GM12878 (cell line): Measurements from ENCODE around the gene APOLD1. TPM values are rescaled to one million over a fixed set of nuclear protein-coding genes. Genes with fewer than 3 reads are reported as not detected.
"Not testable (repeated sequence)": the region's sequence is repeated elsewhere in the genome, so short reads cannot be mapped to it uniquely, and the experiment has no call there.

Source experiments
- ATAC-seq: fragments of 200-7000 bp; cut with Tn5 transposase; 3 replicates; pipeline ENCODE4 v1.9.1; 2020; ENCODE audit warnings: mild to moderate bottlenecking, moderate library complexity
- BruUV-seq: library from RNA; stranded (reverse); fragments of 400-500 nt; replicated peaks from 2 replicates; lab custom pipeline; 2021; lab: Mats Ljungman, UMichigan
- CTCF ChIA-PET: fragments of 300-600 bp; sonication (Branson Sonifier 250); formaldehyde crosslinking; extraction: SDS; loops from one replicate; lab custom pipeline; 2021; ENCODE audit warnings: inconsistent platforms; lab: Yijun Ruan, JAX
- POLR2A ChIA-PET: fragments of 350-600 bp; formaldehyde crosslinking; extraction: SDS; loops from one replicate; lab custom pipeline; 2021; ENCODE audit warnings: inconsistent platforms; lab: Charles Lee
- RAD21 ChIA-PET: fragments of 300-600 bp; sonication (Branson Sonifier 250); formaldehyde crosslinking; loops from one replicate; lab custom pipeline; 2023; ENCODE audit warnings: antibody characterized with exemption; ENCODE audit not compliant: unreplicated experiment; lab: Charles Lee
- SMC1A ChIA-PET: fragments of 300-600 bp; sonication (Branson Sonifier 250); formaldehyde crosslinking; loops from one replicate; lab custom pipeline; 2023; ENCODE audit not compliant: unreplicated experiment, uncharacterized antibody; lab: Charles Lee
- DNase-seq: peaks from one replicate; pipeline ENCODE4 v3.0.0-alpha.2; 2011; ENCODE audit warnings: low read depth, low spot score
- FAIRE-seq: peaks from 3 replicates; lab custom pipeline; 2011; peaks lifted over from hg19 to GRCh38; lab: Jason Lieb, UNC
- H2AFZ ChIP-seq: 2 replicates; pipeline ENCODE4 v1.6.0; 2011; ENCODE audit warnings: low read depth, low read length, control low read depth; ENCODE audit not compliant: control insufficient read depth
- H3K27ac ChIP-seq: 2 replicates; pipeline ENCODE4 v1.5.1; 2011; ENCODE audit warnings: control low read depth; ENCODE audit not compliant: control insufficient read depth, insufficient read depth
- H3K27me3 ChIP-seq, 2 experiments: replicated peaks in 1 of 2; 2 replicates each; pipeline versions ENCODE4 v1.6.0 to v1.6.1; 2011; ENCODE audit warnings: low read length in 1 of 2; ENCODE audit not compliant: control insufficient read depth in 2 of 2, insufficient read depth in 2 of 2
- H3K36me3 ChIP-seq, 2 experiments: 2 replicates each; pipeline ENCODE4 v1.5.1; 2011; ENCODE audit warnings: low read length in 1 of 2; ENCODE audit not compliant: control insufficient read depth in 2 of 2, insufficient read depth in 2 of 2
- H3K4me1 ChIP-seq: 2 replicates; pipeline ENCODE4 v1.6.1; 2011; ENCODE audit warnings: mild to moderate bottlenecking, low read length, moderate library complexity, mixed read lengths; ENCODE audit not compliant: control insufficient read depth, insufficient read depth
- H3K4me2 ChIP-seq: 2 replicates; pipeline ENCODE4 v1.6.0; 2011; ENCODE audit warnings: control low read depth; ENCODE audit not compliant: control insufficient read depth, insufficient read depth
- H3K4me3 ChIP-seq: fragments of 200-600 bp; sonication (generic); 2 replicates; pipeline ENCODE4 v1.5.1; 2016
- H3K79me2 ChIP-seq: 2 replicates; pipeline ENCODE4 v1.6.0; 2011; ENCODE audit warnings: low read length; ENCODE audit not compliant: control insufficient read depth, insufficient read depth
- H3K9ac ChIP-seq: 2 replicates; pipeline ENCODE4 v1.8.0; 2011; ENCODE audit warnings: low read length, control low read depth, mixed read lengths; ENCODE audit not compliant: control insufficient read depth, insufficient read depth
- H3K9me3 ChIP-seq: replicated peaks from 3 replicates; pipeline ENCODE4 v1.5.1; 2011; ENCODE audit warnings: mild to moderate bottlenecking, low read length; ENCODE audit not compliant: control insufficient read depth, insufficient read depth
- H4K20me1 ChIP-seq: 2 replicates; pipeline ENCODE4 v1.6.0; 2011; ENCODE audit not compliant: control insufficient read depth, insufficient read depth
- BMI1 ChIP-seq: fragments of 450-650 bp; IDR thresholded peaks from 2 replicates; pipeline ENCODE4 v1.6.1; 2016; ENCODE audit warnings: mild to moderate bottlenecking, moderate library complexity, borderline replicate concordance
- BRCA1 ChIP-seq: IDR thresholded peaks from 2 replicates; pipeline ENCODE4 v1.6.1; 2011; ENCODE audit warnings: low read depth, low read length, improper control_type of control experiment
- HDGF ChIP-seq: fragments of 450-650 bp; IDR thresholded peaks from 2 replicates; pipeline ENCODE4 v1.6.1; 2016; ENCODE audit warnings: antibody characterized with exemption
- IKZF1 ChIP-seq: fragments of 450-650 bp; conservative IDR thresholded peaks from 2 replicates; pipeline ENCODE4 v1.6.1; 2017; ENCODE audit warnings: antibody characterized with exemption, mild to moderate bottlenecking
- NFYB ChIP-seq: IDR thresholded peaks from 2 replicates; pipeline ENCODE4 v1.6.1; 2011; ENCODE audit warnings: low read depth, mild to moderate bottlenecking, low read length, improper control_type of control experiment, moderate library complexity; ENCODE audit not compliant: insufficient read depth
- RB1 ChIP-seq: fragments of 450-650 bp; formaldehyde crosslinking; IDR thresholded peaks from 2 replicates; pipeline ENCODE4 v1.6.1; 2017; ENCODE audit warnings: mild to moderate bottlenecking, borderline replicate concordance
- SIX5 ChIP-seq: IDR thresholded peaks from 2 replicates; pipeline ENCODE4 v1.6.1; 2011; ENCODE audit warnings: mild to moderate bottlenecking, low read depth, low read length, moderate library complexity; ENCODE audit not compliant: severe bottlenecking
- ZSCAN29 ChIP-seq: fragments of 450-650 bp; IDR thresholded peaks from 2 replicates; pipeline ENCODE4 v1.6.1; 2017; ENCODE audit warnings: mild to moderate bottlenecking, moderate library complexity
- WGBS: methylation state at CpG from one replicate; pipeline ENCODE4 v1.1.6; 2016; ENCODE audit warnings: low lambda C conversion rate; ENCODE audit not compliant: insufficient replicate concordance, insufficient coverage; ENCODE audit errors: missing lambda C conversion rate; 5-methylcytosine and 5-hydroxymethylcytosine counted together
- in situ Hi-C: fragments of 300-500 bp; cut with MboI; formaldehyde crosslinking; loops from 9 replicates; pipeline ENCODE4 v1.14.3; 2018; ENCODE audit warnings: mixed read lengths
- intact Hi-C: fragments of 100-400 bp; cut with micrococcal nuclease; formaldehyde crosslinking; loops from one replicate; pipeline ENCODE4 v1.14.2; 2022; ENCODE audit not compliant: unreplicated experiment
- polyA plus RNA-seq, 11 experiments: library from polyadenylated mRNA; depleted of rRNA in 4 of 11; unstranded in 6 of 11; stranded (reverse) in 5 of 11; fragments of >200 nt; fragmentation: Nextera tagmentation in 4 of 11; fragmentation: Illumina TruSeq in 1 of 11; extraction: Ambion mirVana in 4 of 11; extraction: Trizol in 1 of 11; gene quantifications; 1 replicate in 1 of 11; 2 replicates in 10 of 11; pipeline versions ENCODE4 v1.2.1 to v1.2.3, GENCODE V29; 2011 to 2016; ENCODE audit warnings: inconsistent platforms in 2 of 11, missing spikeins in 2 of 11, low read depth in 1 of 11
- total RNA-seq, 4 experiments: library from RNA; depleted of rRNA in 3 of 4; stranded (reverse); fragments of >200 nt in 3 of 4; fragmentation: Illumina TruSeq in 1 of 4; extraction: Trizol in 1 of 4; gene quantifications; 2 replicates each; pipeline versions ENCODE4 v1.2.1 to v1.2.3, GENCODE V29; 2013 to 2021

APOLD1 gene
- total and polyA plus RNA-seq, 10 of the 15 experiments (the other 5 are each of a cell fraction or from before 2014, with no cell fraction given), result 1.1 to 8.9 (median 4.2) TPM

- POLR2A ChIA-PET, result no interaction called here
- BruUV-seq, result no TSS peak
- no peak overlapping the region for H3K9ac ChIP-seq
- no peaks in the 10 kb centered on the region for H3K79me2 ChIP-seq
- no peaks in the 10 kb centered on the region; the same call in 1 of the 2 replicates for H3K4me1 ChIP-seq
- no peak overlapping the region for H2AFZ ChIP-seq
- in situ Hi-C loops, result no loop called here
- ATAC-seq (no peak), FAIRE-seq (no peak), DNase-seq (no peak)
- WGBS, result 100% methylated on average over 1 of the region's 1 CpG
- no peak overlapping the region for H3K4me3 ChIP-seq
- H4K20me1 ChIP-seq, result no peaks in the 10 kb centered on the region
- H3K27me3 ChIP-seq, result no peaks in the 10 kb centered on the region
- no peaks in the 10 kb centered on the region; the same call in 2 of the 3 replicates for H3K9me3 ChIP-seq
- SMC1A ChIA-PET, result interaction anchor here (3.8 kb wide), 1 partner anchor 50 kb away, joined by 13 read pairs; no protein-coding TSS in a partner anchor
- H3K4me2 ChIP-seq, result no peak overlapping the region
- RAD21 ChIA-PET, result interaction anchor here (1.2 kb wide), 1 partner anchor 50 kb away, joined by 4 read pairs; no protein-coding TSS in a partner anchor
- intact Hi-C loops, result no loop called here
- CTCF ChIA-PET, result interaction anchor here (1.3 to 3.6 kb wide), 5 partner anchors 11 to 373 kb away, joined by 3 to 38 read pairs (median 12); no protein-coding TSS in a partner anchor
- TF ChIP-seq ZSCAN29 (no peak), BRCA1 (no peak), SIX5 (no peak), BMI1 (no peak), IKZF1 (no peak), RB1 (no peak), HDGF (no peak), NFYB (no peak)
- H3K27ac ChIP-seq, result no peak overlapping the region
- H3K36me3 ChIP-seq, result peaks cover 0 to 12% of the 10 kb centered on the region in 2 experiments; a peak in 1 of 4 replicates
Observed at GRCh38 chr12:12839003-12839395, 53.5 kb downstream of the APOLD1 start.

DNA sequence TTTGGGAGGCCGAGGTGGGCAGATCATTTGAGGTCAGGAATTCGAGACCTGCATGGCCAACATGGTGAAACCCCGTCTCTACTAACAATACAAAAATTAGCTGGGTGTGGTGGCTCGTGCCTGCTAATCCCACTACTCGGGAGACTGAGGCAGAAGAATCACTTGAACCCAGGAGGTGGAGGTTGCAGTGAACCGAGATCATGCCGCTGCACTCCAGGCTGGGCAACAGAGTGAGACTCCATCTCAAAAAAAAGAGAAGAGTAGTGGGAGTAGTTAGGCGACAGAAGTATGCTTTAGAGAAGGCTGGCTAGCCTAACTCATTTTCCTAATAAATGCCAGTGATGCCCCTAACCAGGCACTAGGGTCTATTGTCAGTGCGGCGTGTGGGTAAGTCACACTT is 54.0 kb downstream of the APOLD1 start:
- H4K20me1 ChIP-seq, H3K4me1 ChIP-seq, DNase-seq, H3K9me3 ChIP-seq, H3K4me2 ChIP-seq, BruUV-seq, in situ Hi-C loops, H3K27ac ChIP-seq, ATAC-seq, POLR2A ChIA-PET, RAD21 ChIA-PET, H2AFZ ChIP-seq, H3K9ac ChIP-seq, intact Hi-C loops, FAIRE-seq, H3K4me3 ChIP-seq, H3K27me3 ChIP-seq, H3K79me2 ChIP-seq: not testable (repeated sequence)
- SMC1A ChIA-PET, result interaction anchor here (3.8 kb wide), 1 partner anchor 51 kb away, joined by 13 read pairs; no protein-coding TSS in a partner anchor
- peaks cover 0 to 12% of the 10 kb centered on the region in 2 experiments; a peak in 1 of 4 replicates for H3K36me3 ChIP-seq
- CTCF ChIA-PET, result interaction anchor here (3.6 kb wide), 1 partner anchor 51 kb away, joined by 38 read pairs; no protein-coding TSS in a partner anchor
- 91% methylated on average over 10 of the region's 10 CpGs for WGBS
